ENCODE data around the gene GOLGA6L10.

Gene GOLGA6L10

GRCh38 chr15:82294061-82294690, 55.1 kb downstream of the GOLGA6L10 start:
- no peak for TF ChIP-seq PATZ1 (CRISPR knock-in tag; IDR thresholded peaks at IDR 0.05; ENCODE audit: borderline replicate concordance)
- TF ChIP-seq ZNF70 (CRISPR knock-in tag; IDR thresholded peaks at IDR 0.05) = no peak
- no peak for TF ChIP-seq ZNF8 (CRISPR knock-in tag; IDR thresholded peaks at IDR 0.05)
- no peak for TF ChIP-seq TOX (CRISPR knock-in tag; IDR thresholded peaks at IDR 0.05; ENCODE audit: borderline replicate concordance)
- TF ChIP-seq OSR1 (CRISPR knock-in tag; IDR thresholded peaks at IDR 0.05) = no peak
- no peak for TF ChIP-seq BACH2 (CRISPR knock-in tag; IDR thresholded peaks at IDR 0.05; ENCODE audit: borderline replicate concordance)
- TF ChIP-seq ZFP30 (CRISPR knock-in tag; IDR thresholded peaks at IDR 0.05) = no peak
- TF ChIP-seq ZC3H10 (CRISPR knock-in tag; IDR thresholded peaks at IDR 0.05) = no peak
- TF ChIP-seq TSHZ2 (CRISPR knock-in tag; IDR thresholded peaks at IDR 0.05) = no peak
- TF ChIP-seq RARB (CRISPR knock-in tag; IDR thresholded peaks at IDR 0.05) = no peak
- no peak for TF ChIP-seq ARNTL (CRISPR knock-in tag; IDR thresholded peaks at IDR 0.05; ENCODE audit: borderline replicate concordance, low read depth)
- TF ChIP-seq ISL1 (CRISPR knock-in tag; IDR thresholded peaks at IDR 0.05) = no peak
- TF ChIP-seq CSRNP3 (CRISPR knock-in tag; IDR thresholded peaks at IDR 0.05) = no peak
- TF ChIP-seq PPARA (CRISPR knock-in tag; IDR thresholded peaks at IDR 0.05; ENCODE audit: borderline replicate concordance) = no peak
- no peak for ATAC-seq

- no peak for ATAC-seq
- TF ChIP-seq ARNTL (CRISPR knock-in tag; IDR thresholded peaks at IDR 0.05; ENCODE audit: borderline replicate concordance, low read depth) (no peak), CSDC2 (CRISPR knock-in tag; IDR thresholded peaks at IDR 0.05) (no peak), POU6F1 (CRISPR knock-in tag; IDR thresholded peaks at IDR 0.05; ENCODE audit: borderline replicate concordance, low read depth) (no peak), TOX (CRISPR knock-in tag; IDR thresholded peaks at IDR 0.05; ENCODE audit: borderline replicate concordance) (no peak), ZFP3 (CRISPR knock-in tag; IDR thresholded peaks at IDR 0.05) (no peak), BACH2 (CRISPR knock-in tag; IDR thresholded peaks at IDR 0.05; ENCODE audit: borderline replicate concordance) (no peak), OSR1 (CRISPR knock-in tag; IDR thresholded peaks at IDR 0.05) (no peak), TCF4 (CRISPR knock-in tag; IDR thresholded peaks at IDR 0.05; ENCODE audit: borderline replicate concordance) (no peak), ZNF70 (CRISPR knock-in tag; IDR thresholded peaks at IDR 0.05) (no peak), PATZ1 (CRISPR knock-in tag; IDR thresholded peaks at IDR 0.05; ENCODE audit: borderline replicate concordance) (no peak), CREB5 (CRISPR knock-in tag; IDR thresholded peaks at IDR 0.05; ENCODE audit: low read depth) (no peak)
Observed at GRCh38 chr15:82292271-82292670, 57.0 kb downstream of the GOLGA6L10 start.

Data from SK-N-SH treated with all-trans-retinoic acid at 6 μM for 48 hours (cell line).